Measurements from ENCODE around the gene ABI3BP. TPM values are rescaled to one million over a fixed set of nuclear protein-coding genes. Genes with fewer than 3 reads are reported as not detected.

Gene ABI3BP
- total RNA-seq, 1 donor from 2014 or later: 91.1 TPM

DNA sequence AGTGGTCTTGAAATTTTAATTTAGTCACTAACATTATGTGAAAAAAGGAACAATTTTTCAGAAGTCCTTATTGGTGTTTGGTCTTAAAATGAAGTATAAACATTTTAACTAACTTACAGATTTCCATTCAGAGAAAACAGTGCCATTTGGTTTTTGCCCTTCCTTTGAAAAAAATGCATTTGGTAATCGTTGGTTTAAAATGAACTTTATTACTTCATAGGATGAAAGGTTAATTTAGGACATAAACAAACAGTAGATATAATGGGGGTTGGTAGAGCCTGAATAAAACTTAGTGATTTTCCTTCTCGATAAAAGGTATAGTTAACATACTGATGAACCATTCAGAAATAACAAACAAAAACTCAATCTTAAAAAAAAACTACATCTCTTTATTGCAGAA is 244.3 kb downstream of the ABI3BP start:
- TF ChIP-seq POLR2AphosphoS5 (IDR thresholded peaks at IDR 0.05; ENCODE audit: insufficient read depth in 1 of 2, low read depth in 1 of 2): no peak
- no peak for TF ChIP-seq POLR2A (IDR thresholded peaks at IDR 0.05)
- TF ChIP-seq, protein P1, sequence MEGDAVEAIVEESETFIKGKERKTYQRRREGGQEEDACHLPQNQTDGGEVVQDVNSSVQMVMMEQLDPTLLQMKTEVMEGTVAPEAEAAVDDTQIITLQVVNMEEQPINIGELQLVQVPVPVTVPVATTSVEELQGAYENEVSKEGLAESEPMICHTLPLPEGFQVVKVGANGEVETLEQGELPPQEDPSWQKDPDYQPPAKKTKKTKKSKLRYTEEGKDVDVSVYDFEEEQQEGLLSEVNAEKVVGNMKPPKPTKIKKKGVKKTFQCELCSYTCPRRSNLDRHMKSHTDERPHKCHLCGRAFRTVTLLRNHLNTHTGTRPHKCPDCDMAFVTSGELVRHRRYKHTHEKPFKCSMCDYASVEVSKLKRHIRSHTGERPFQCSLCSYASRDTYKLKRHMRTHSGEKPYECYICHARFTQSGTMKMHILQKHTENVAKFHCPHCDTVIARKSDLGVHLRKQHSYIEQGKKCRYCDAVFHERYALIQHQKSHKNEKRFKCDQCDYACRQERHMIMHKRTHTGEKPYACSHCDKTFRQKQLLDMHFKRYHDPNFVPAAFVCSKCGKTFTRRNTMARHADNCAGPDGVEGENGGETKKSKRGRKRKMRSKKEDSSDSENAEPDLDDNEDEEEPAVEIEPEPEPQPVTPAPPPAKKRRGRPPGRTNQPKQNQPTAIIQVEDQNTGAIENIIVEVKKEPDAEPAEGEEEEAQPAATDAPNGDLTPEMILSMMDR (IDR thresholded peaks at IDR 0.05): no peak
- no peak overlapping the region for H3K4me3 ChIP-seq
- H3K27me3 ChIP-seq: no peaks in the 10 kb centered on the region
- DNase-seq (ENCODE audit: extremely low spot score in 2 of 2): no peak
- intact Hi-C loops (cut with DNase I): no loop called here
- H3K36me3 ChIP-seq: peaks cover 4 to 75% of the 10 kb centered on the region in 2 donors
- no peaks in the 10 kb centered on the region for H3K9me3 ChIP-seq
- H3K27ac ChIP-seq: no peak overlapping the region
- no peaks in the 10 kb centered on the region for H3K4me1 ChIP-seq

DNA sequence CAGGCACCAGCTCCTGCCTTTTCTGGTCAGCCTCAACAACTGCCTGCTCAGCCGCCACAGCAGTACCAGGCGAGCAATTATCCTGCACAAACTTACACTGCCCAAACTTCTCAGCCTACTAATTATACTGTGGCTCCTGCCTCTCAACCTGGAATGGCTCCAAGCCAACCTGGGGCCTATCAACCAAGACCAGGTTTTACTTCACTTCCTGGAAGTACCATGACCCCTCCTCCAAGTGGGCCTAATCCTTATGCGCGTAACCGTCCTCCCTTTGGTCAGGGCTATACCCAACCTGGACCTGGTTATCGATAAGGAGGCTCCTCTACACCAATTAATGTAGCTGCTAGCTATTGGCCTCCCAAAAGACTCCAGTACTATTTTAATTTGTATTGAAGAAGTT is 245.0 kb downstream of the ABI3BP start:
- Histone ChIP-seq H3K27ac (no peak overlapping the region), H3K4me1 (no peaks in the 10 kb centered on the region), H3K9me3 (no peaks in the 10 kb centered on the region), H3K4me3 (no peak overlapping the region), H3K36me3 (peaks cover 4 to 72% of the 10 kb centered on the region in 2 donors), H3K27me3 (no peaks in the 10 kb centered on the region)
- TF ChIP-seq POLR2A (IDR thresholded peaks at IDR 0.05) (no peak), POLR2AphosphoS5 (IDR thresholded peaks at IDR 0.05; ENCODE audit: insufficient read depth in 1 of 2, low read depth in 1 of 2) (no peak)
- TF ChIP-seq, protein P1 (IDR thresholded peaks at IDR 0.05): no peak
- no peak for DNase-seq (ENCODE audit: extremely low spot score in 2 of 2)
- intact Hi-C loops (cut with DNase I): no loop called here

DNA sequence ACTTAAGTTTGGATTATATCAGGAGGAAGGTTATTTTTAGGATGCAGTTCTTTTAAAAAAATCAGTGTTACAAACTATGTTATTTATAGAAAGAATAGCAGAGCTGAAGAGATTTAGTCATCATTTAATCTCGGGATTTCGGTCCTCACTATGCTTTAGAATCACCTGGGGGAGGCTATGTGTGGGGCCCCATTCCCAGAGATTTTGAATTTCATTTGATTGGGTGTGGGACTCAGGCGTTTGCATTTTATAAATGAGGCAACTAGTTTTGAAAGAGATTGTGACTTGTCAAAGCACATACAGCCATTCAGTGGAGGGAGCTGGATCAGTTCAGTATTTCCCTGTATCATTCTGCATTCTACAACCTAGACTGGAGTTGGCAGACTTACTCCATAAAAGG is 247.1 kb downstream of the ABI3BP start:
- no peaks in the 10 kb centered on the region for H3K27me3 ChIP-seq
- H3K9me3 ChIP-seq: no peaks in the 10 kb centered on the region
- no peak overlapping the region for H3K27ac ChIP-seq
- H3K36me3 ChIP-seq: peaks cover 0 to 59% of the 10 kb centered on the region in 2 donors
- intact Hi-C loops (cut with DNase I): no loop called here
- H3K4me1 ChIP-seq: no peaks in the 10 kb centered on the region
- no peak for DNase-seq (ENCODE audit: extremely low spot score in 2 of 2)
- no peak overlapping the region for H3K4me3 ChIP-seq
- TF ChIP-seq POLR2A (IDR thresholded peaks at IDR 0.05) (no peak), POLR2AphosphoS5 (IDR thresholded peaks at IDR 0.05; ENCODE audit: insufficient read depth in 1 of 2, low read depth in 1 of 2) (no peak)
- TF ChIP-seq, protein P1 (IDR thresholded peaks at IDR 0.05): no peak

DNA sequence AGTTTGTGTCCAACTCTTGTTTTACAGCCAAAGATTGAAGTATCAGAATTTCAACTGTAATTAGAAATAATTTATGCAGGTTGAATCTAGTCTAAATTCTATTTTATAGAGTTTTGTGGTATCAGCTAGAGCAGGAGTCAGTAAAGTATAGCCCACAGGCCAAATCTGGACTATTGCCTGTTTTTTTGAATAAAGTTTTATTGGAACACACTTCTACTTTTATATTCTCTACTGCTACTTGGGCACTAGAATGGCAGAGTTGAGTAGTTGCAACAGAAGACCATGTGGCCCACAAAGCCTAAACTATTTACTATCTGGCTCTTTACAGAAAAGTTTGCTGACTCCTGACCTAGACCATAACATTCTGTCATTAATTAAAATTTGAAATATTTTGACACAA is 247.6 kb downstream of the ABI3BP start:
- intact Hi-C loops (cut with DNase I): no loop called here
- no peak for DNase-seq (ENCODE audit: extremely low spot score in 2 of 2)
- no peaks in the 10 kb centered on the region for H3K27me3 ChIP-seq
- no peak overlapping the region for H3K4me3 ChIP-seq
- peaks cover 0 to 57% of the 10 kb centered on the region in 2 donors for H3K36me3 ChIP-seq
- TF ChIP-seq POLR2A (IDR thresholded peaks at IDR 0.05) (no peak), POLR2AphosphoS5 (IDR thresholded peaks at IDR 0.05; ENCODE audit: insufficient read depth in 1 of 2, low read depth in 1 of 2) (no peak)
- TF ChIP-seq, protein P1 (IDR thresholded peaks at IDR 0.05): no peak
- no peaks in the 10 kb centered on the region for H3K4me1 ChIP-seq
- H3K9me3 ChIP-seq: no peaks in the 10 kb centered on the region
- H3K27ac ChIP-seq: no peak overlapping the region

DNA sequence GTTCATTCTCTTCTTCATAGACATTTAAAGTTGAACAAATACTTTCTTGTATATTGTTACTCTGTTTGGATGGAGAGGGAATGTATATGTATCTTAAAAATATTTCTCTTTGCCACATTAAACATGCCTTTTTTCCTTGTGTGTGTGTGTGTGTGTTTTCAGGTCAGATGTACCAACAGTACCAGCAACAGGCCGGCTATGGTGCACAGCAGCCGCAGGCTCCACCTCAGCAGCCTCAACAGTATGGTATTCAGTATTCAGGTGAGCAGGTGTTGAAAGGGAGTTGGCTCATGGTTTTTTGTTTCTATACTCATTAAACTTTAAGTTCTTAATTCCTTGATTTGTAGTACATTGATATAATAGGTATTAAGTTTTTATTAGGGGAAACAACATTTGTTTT is 248.6 kb downstream of the ABI3BP start:
- no peaks in the 10 kb centered on the region for H3K27me3 ChIP-seq
- intact Hi-C loops (cut with DNase I): no loop called here

More for the DNA sequence above, 248.6 kb downstream of the ABI3BP start:
- DNase-seq (ENCODE audit: extremely low spot score in 2 of 2): no peak
- Histone ChIP-seq H3K4me1 (no peaks in the 10 kb centered on the region), H3K36me3 (peaks cover 0 to 54% of the 10 kb centered on the region in 2 donors), H3K4me3 (no peak overlapping the region), H3K9me3 (no peaks in the 10 kb centered on the region), H3K27ac (no peak overlapping the region)
- TF ChIP-seq, protein P1 (IDR thresholded peaks at IDR 0.05): no peak
- TF ChIP-seq POLR2AphosphoS5 (IDR thresholded peaks at IDR 0.05; ENCODE audit: insufficient read depth in 1 of 2, low read depth in 1 of 2) (no peak), POLR2A (IDR thresholded peaks at IDR 0.05) (no peak)

Measured in vagina (tissue), 2 donors.